Measurements from ENCODE around the gene RPA1. TPM values are rescaled to one million over a fixed set of nuclear protein-coding genes. Genes with fewer than 3 reads are reported as not detected.

The RPA1 gene
- total RNA-seq, 3 donors from 2014 or later (not counting 1 experiment from before 2014, with no cell fraction given), result 70.9 to 101 (median 98.9) TPM

- H3K27me3 ChIP-seq (ENCODE audit: control insufficient read depth, insufficient read depth, low read length), result peaks cover 28% of the 10 kb centered on the region
- H3K27me3 Mint-ChIP-seq (ENCODE audit: low read depth in 2 of 2), result peaks cover 30 to 34% of the 10 kb centered on the region in 2 donors
- H3K9me3 ChIP-seq (ENCODE audit: control insufficient read depth, insufficient read depth, low read length), result no peaks in the 10 kb centered on the region
- ATAC-seq (no peak), DNase-seq (no peak)
- H3K36me3 Mint-ChIP-seq, result no peaks in the 10 kb centered on the region
- 75% methylated on average over 16 of the region's 17 CpGs for whole genome bisulfite sequencing (ENCODE audit: insufficient coverage)
- H3K4me3 ChIP-seq (ENCODE audit: low read length), result no peak overlapping the region
- no peaks in the 10 kb centered on the region for H3K36me3 ChIP-seq (ENCODE audit: control insufficient read depth, insufficient read depth, low read length)
- H3K27ac Mint-ChIP-seq, result no peak overlapping the region
- peaks cover 12% of the 10 kb centered on the region for H3K4me1 ChIP-seq (ENCODE audit: control insufficient read depth, insufficient read depth, low read length)
- H3K4me1 Mint-ChIP-seq, result peaks cover 0 to 4% of the 10 kb centered on the region in 2 donors
- no peak overlapping the region for H3K27ac ChIP-seq (ENCODE audit: low read length)
- intact Hi-C loops (cut with micrococcal nuclease), result loop anchor here (10.0 kb wide), 1 partner anchor 120 kb away; the partner anchor contains the start of gene RTN4RL1
- H3K9me3 Mint-ChIP-seq, result no peaks in the 10 kb centered on the region
- H3K4me3 Mint-ChIP-seq, result no peak overlapping the region
- no peak for TF ChIP-seq CTCF (IDR thresholded peaks at IDR 0.05)
Observed at GRCh38 chr17:1904273-1905182, 74.7 kb downstream of the RPA1 start.

GRCh38 chr17:1905190-1905913 is 75.5 kb downstream of the RPA1 start:
- no peak for DNase-seq
- no peak overlapping the region for H3K27ac Mint-ChIP-seq
- no peak for ATAC-seq
- no peak overlapping the region for H3K4me3 ChIP-seq (ENCODE audit: low read length)
- no peaks in the 10 kb centered on the region for H3K9me3 Mint-ChIP-seq
- peaks cover 12% of the 10 kb centered on the region for H3K4me1 ChIP-seq (ENCODE audit: control insufficient read depth, insufficient read depth, low read length)
- no peaks in the 10 kb centered on the region for H3K9me3 ChIP-seq (ENCODE audit: control insufficient read depth, insufficient read depth, low read length)
- no peak overlapping the region for H3K4me3 Mint-ChIP-seq
- peaks cover 36% of the 10 kb centered on the region for H3K27me3 ChIP-seq (ENCODE audit: control insufficient read depth, insufficient read depth, low read length)
- TF ChIP-seq CTCF (IDR thresholded peaks at IDR 0.05), result no peak
- no peaks in the 10 kb centered on the region for H3K36me3 Mint-ChIP-seq
- H3K27ac ChIP-seq (ENCODE audit: low read length), result no peak overlapping the region
- intact Hi-C loops (cut with micrococcal nuclease), result loop anchor here (10.0 kb wide), 1 partner anchor 119 kb away; the partner anchor contains the start of gene RTN4RL1
- peaks cover 37 to 40% of the 10 kb centered on the region in 2 donors for H3K27me3 Mint-ChIP-seq (ENCODE audit: low read depth in 2 of 2)
- no peaks in the 10 kb centered on the region for H3K36me3 ChIP-seq (ENCODE audit: control insufficient read depth, insufficient read depth, low read length)
- H3K4me1 Mint-ChIP-seq, result peaks cover 0 to 4% of the 10 kb centered on the region in 2 donors
- 45% methylated on average over 25 of the region's 25 CpGs for WGBS (ENCODE audit: insufficient coverage)

GRCh38 chr17:1906662-1907101 is 76.9 kb downstream of the RPA1 start:
- no peak for TF ChIP-seq CTCF (IDR thresholded peaks at IDR 0.05)
- Mint-ChIP-seq H3K27ac (no peak overlapping the region), H3K4me3 (no peak overlapping the region), H3K36me3 (no peaks in the 10 kb centered on the region), H3K4me1 (peaks cover 0 to 4% of the 10 kb centered on the region in 2 donors), H3K9me3 (no peaks in the 10 kb centered on the region), H3K27me3 (ENCODE audit: low read depth in 2 of 2) (peaks cover 42% of the 10 kb centered on the region in 2 donors)
- Histone ChIP-seq H3K4me3 (ENCODE audit: low read length) (no peak overlapping the region), H3K9me3 (ENCODE audit: control insufficient read depth, insufficient read depth, low read length) (no peaks in the 10 kb centered on the region), H3K4me1 (ENCODE audit: control insufficient read depth, insufficient read depth, low read length) (peaks cover 12% of the 10 kb centered on the region), H3K27me3 (ENCODE audit: control insufficient read depth, insufficient read depth, low read length) (peaks cover 36% of the 10 kb centered on the region), H3K36me3 (ENCODE audit: control insufficient read depth, insufficient read depth, low read length) (no peaks in the 10 kb centered on the region), H3K27ac (ENCODE audit: low read length) (no peak overlapping the region)
- no peak for DNase-seq
- WGBS (ENCODE audit: insufficient coverage), result 84% methylated on average over 7 of the region's 8 CpGs
- intact Hi-C loops (cut with micrococcal nuclease), result loop anchor here (10.0 kb wide), 1 partner anchor 118 kb away; the partner anchor contains the start of gene RTN4RL1
- no peak for ATAC-seq

Measured in natural killer cell (primary cell).